ENCODE data around the gene DDAH1. TPM values are rescaled to one million over a fixed set of nuclear protein-coding genes. Genes with fewer than 3 reads are reported as not detected.

DDAH1 gene
- total and polyA plus RNA-seq, 2 of the 4 experiments (the other 2 are of a cell fraction): 78.0 to 94.5 TPM

DNA sequence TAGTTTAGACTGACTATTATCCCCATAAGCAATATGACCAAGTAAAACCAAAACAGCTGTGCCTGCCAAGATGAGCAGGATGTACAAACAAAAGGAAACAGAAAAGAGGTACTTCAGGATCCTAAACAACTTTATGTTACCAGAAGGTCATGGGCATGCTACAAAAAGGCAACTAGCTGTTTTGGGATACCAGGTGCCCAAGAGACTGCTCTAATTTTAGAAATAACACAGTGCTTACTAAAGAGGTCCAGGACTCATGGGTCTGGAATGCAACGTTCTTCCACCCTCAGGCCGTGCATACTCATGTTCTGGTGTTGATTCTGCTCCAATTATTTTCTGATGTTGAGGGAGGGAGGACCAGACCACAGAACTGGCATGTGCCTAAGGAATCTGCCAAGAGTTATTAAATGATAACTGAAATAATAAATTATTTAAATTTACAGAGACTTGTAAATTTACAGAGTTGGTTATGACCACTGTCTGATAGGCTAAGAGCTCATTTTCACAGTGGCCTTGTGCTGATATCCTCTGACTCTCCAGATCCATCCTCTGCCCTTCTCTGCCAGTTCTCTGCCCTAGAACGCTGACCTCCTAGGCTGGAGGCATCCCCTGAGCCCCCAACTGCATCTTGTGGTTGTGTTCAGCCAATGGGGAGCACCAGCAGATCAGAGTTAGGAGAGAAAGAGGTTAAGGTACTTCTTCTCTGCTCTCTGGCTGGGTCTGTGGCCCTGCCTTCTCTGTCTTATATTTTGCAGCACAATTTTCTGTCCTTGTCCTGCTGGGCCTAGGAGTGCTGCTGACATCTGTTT lies 150.9 kb downstream of the DDAH1 start:
- dilution Hi-C loops (cut with HindIII; ENCODE audit: low sequenced_read_pairs, unreplicated experiment) (no loop called here), intact Hi-C loops (cut with micrococcal nuclease) (loop anchor here (1.0 to 2.0 kb wide), 4 partner anchors 15 to 298 kb away; no protein-coding TSS in a partner anchor), in situ Hi-C loops (cut with MboI; ENCODE audit: low sequenced_read_pairs) (loop anchor here (5.0 kb wide), 3 partner anchors 83 to 383 kb away; no protein-coding TSS in a partner anchor)
- Histone ChIP-seq H3K9me3 (ENCODE audit: control insufficient read depth, insufficient read depth, low read length) (no peaks in the 10 kb centered on the region), H2AK9ac (replicated peaks; ENCODE audit: low read depth, low read length, poor library complexity) (peak overlapping the region; percentile 53), H2BK15ac (ENCODE audit: low read depth, low read length) (peak overlapping the region; percentile 94; the same call in 2 of the 3 replicates), H3K23ac (ENCODE audit: low read depth, low read length) (peak overlapping the region; percentile 98), H2AK5ac (ENCODE audit: low read depth, low read length) (peak overlapping the region; percentile 99), H3K14ac (replicated peaks; ENCODE audit: low read depth, low read length) (peak overlapping the region; percentile 98), H3K18ac (ENCODE audit: low read depth, low read length) (peak overlapping the region; percentile 59), H4K8ac (ENCODE audit: low read depth in 2 of 2, low read length in 2 of 2) (peak overlapping the region; percentile 83 to 91), H3K79me1 (ENCODE audit: low read depth in 1 of 2, low read length in 2 of 2) (peaks cover 15 to 43% of the 10 kb centered on the region in 2 experiments; a peak in 3 of 4 replicates), H3K4me2 (ENCODE audit: low read depth, low read length) (peak overlapping the region; percentile 2; the same call in 1 of the 2 replicates), H4K91ac (ENCODE audit: insufficient read depth, low read depth, low read length) (peak overlapping the region; percentile 99), H4K5ac (ENCODE audit: low read depth, low read length) (peak overlapping the region; percentile 94), H3K27me3 (ENCODE audit: control insufficient read depth, insufficient read depth, low read length) (no peaks in the 10 kb centered on the region), H3K9me1 (ENCODE audit: insufficient read depth, low read length) (peaks cover 23% of the 10 kb centered on the region), H2AFZ (replicated peaks; ENCODE audit: low read length, poor library complexity) (peak overlapping the region; percentile 54), H4K20me1 (ENCODE audit: insufficient read depth, low read length) (no peaks in the 10 kb centered on the region), H3K4me3 (ENCODE audit: insufficient read depth, low read depth, low read length) (no peak overlapping the region), H3K4ac (ENCODE audit: low read depth, low read length) (peak overlapping the region; percentile 99), H2BK5ac (ENCODE audit: low read depth, low read length, poor library complexity, severe bottlenecking) (peak overlapping the region; percentile 98), H3K56ac (ENCODE audit: extremely low read depth, insufficient read depth, low read length) (peak overlapping the region; percentile 94), H2BK20ac (ENCODE audit: low read depth, low read length) (peak overlapping the region; percentile 97), H2BK120ac (ENCODE audit: low read depth, low read length) (peak overlapping the region; percentile 99), H3K9ac (ENCODE audit: low read depth, low read length) (peak overlapping the region; percentile 38), H3K36me3 (ENCODE audit: control insufficient read depth, insufficient read depth, low read length) (no peaks in the 10 kb centered on the region; the same call in 1 of the 2 replicates), H3K27ac (ENCODE audit: insufficient read depth, low read length) (peak overlapping the region; percentile 87), H3K4me1 (ENCODE audit: control insufficient read depth, insufficient read depth, low read length) (peaks cover 18% of the 10 kb centered on the region)
- WGBS, 2 experiments (ENCODE audit: extremely low coverage in 2 of 2, insufficient read length in 1 of 2): no CpG with 5 or more reads among the region's 3 CpGs
- ChIA-PET POLR2A (ENCODE audit: unreplicated experiment) (interaction anchor here (0.9 kb wide), 1 partner anchor 55 kb away, joined by 4 read pairs; the partner anchor contains the start of gene C1orf52), CTCF (interaction anchor here (0.6 to 1.0 kb wide), 2 partner anchors 58 to 144 kb away, joined by 3 read pairs; no protein-coding TSS in a partner anchor)
- TSS peak; percentile 93 for BruUV-seq (replicated peaks)
- peak; percentile 78 for ATAC-seq (ENCODE audit: low read depth)
- DNase-seq: peak; percentile 96
- TF ChIP-seq RFX5 (IDR thresholded peaks at IDR 0.05; ENCODE audit: low read depth, low read length) (no peak), MAZ (IDR thresholded peaks at IDR 0.05; ENCODE audit: borderline replicate concordance, low read depth, low read length) (no peak), CEBPB (IDR thresholded peaks at IDR 0.05; ENCODE audit: low read depth, low read length) (peak; percentile 37; the same call in 1 of the 2 replicates), CTCF (conservative IDR thresholded peaks at IDR 0.05; ENCODE audit: low read depth, low read length) (no peak), MAFK (IDR thresholded peaks at IDR 0.05; ENCODE audit: low read depth, low read length) (no peak), SMC3 (IDR thresholded peaks at IDR 0.05; ENCODE audit: low read depth, low read length) (no peak), FOS (IDR thresholded peaks at IDR 0.05; ENCODE audit: low read depth, low read length) (peak; percentile 80), POLR2A (IDR thresholded peaks at IDR 0.05; ENCODE audit: low read depth, low read length) (no peak), RAD21 (IDR thresholded peaks at IDR 0.05; ENCODE audit: low read length) (no peak), RCOR1 (IDR thresholded peaks at IDR 0.05; ENCODE audit: insufficient replicate concordance, low read length) (no peak), BHLHE40 (IDR thresholded peaks at IDR 0.05; ENCODE audit: low read depth, low read length) (peak; percentile 84), CHD1 (IDR thresholded peaks at IDR 0.05; ENCODE audit: low read depth, low read length) (no peak), NFE2L2 (IDR thresholded peaks at IDR 0.05; ENCODE audit: low read depth, low read length) (peak; percentile 19; the same call in 1 of the 2 replicates)
- TF ChIP-seq, protein P1, sequence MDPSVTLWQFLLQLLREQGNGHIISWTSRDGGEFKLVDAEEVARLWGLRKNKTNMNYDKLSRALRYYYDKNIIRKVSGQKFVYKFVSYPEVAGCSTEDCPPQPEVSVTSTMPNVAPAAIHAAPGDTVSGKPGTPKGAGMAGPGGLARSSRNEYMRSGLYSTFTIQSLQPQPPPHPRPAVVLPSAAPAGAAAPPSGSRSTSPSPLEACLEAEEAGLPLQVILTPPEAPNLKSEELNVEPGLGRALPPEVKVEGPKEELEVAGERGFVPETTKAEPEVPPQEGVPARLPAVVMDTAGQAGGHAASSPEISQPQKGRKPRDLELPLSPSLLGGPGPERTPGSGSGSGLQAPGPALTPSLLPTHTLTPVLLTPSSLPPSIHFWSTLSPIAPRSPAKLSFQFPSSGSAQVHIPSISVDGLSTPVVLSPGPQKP (IDR thresholded peaks at IDR 0.05; ENCODE audit: borderline replicate concordance, low read depth, low read length): no peak
